NT2/D1 (cell line): ENCODE measurements around the gene PALM.

Experiments
- SUZ12 ChIP-seq: IDR thresholded peaks from 2 replicates; pipeline ENCODE4 v1.6.1; 2011; ENCODE audit not compliant: insufficient read length, insufficient read depth; ENCODE audit errors: extremely low read depth
- YY1 ChIP-seq: IDR thresholded peaks from 2 replicates; pipeline ENCODE4 v1.6.1; 2011; ENCODE audit not compliant: insufficient read length, insufficient read depth
- ZNF274 ChIP-seq: IDR thresholded peaks from 2 replicates; pipeline ENCODE4 v1.6.1; 2011; ENCODE audit warnings: mild to moderate bottlenecking, low read depth, low read length

- TF ChIP-seq ZNF274 (no peak), YY1 (no peak), SUZ12 (no peak)
Measured at GRCh38 chr19:688214-688613, 20.5 kb upstream of the PALM start.
